ENCODE results near the gene A2M. TPM values are rescaled to one million over a fixed set of nuclear protein-coding genes. Genes with fewer than 3 reads are reported as not detected.

The A2M gene
- total RNA-seq, 2 experiments from 2014 or later: 0.16 TPM; not detected in 1

GRCh38 chr12:9032202-9032964 is 83.3 kb downstream of the A2M start:
- intact Hi-C loops (cut with DNase I, micrococcal nuclease): no loop called here
- H3K27me3 Mint-ChIP-seq: no peaks in the 10 kb centered on the region
- peaks cover 68% of the 10 kb centered on the region for H3K4me1 Mint-ChIP-seq
- peaks cover 21% of the 10 kb centered on the region for H3K36me3 Mint-ChIP-seq (ENCODE audit: low read depth)
- H3K4me3 Mint-ChIP-seq: no peak overlapping the region
- H3K27ac Mint-ChIP-seq: peak overlapping the region; percentile 32
- ATAC-seq: peak; percentile 43
- H3K9me3 Mint-ChIP-seq (ENCODE audit: low read depth): peaks cover 11% of the 10 kb centered on the region
- no peak for DNase-seq
- CTCF ChIA-PET: interaction anchor here (0.7 to 1.9 kb wide), 2 partner anchors 17 to 83 kb away, joined by 4 to 7 read pairs; partner anchors contain the start of gene M6PR
- POLR2A ChIA-PET: no interaction called here

- ATAC-seq (no peak), DNase-seq (no peak)
- Mint-ChIP-seq H3K9me3 (ENCODE audit: low read depth) (peaks cover 11% of the 10 kb centered on the region), H3K4me3 (no peak overlapping the region), H3K4me1 (peaks cover 59% of the 10 kb centered on the region), H3K27ac (peak overlapping the region; percentile 49), H3K27me3 (no peaks in the 10 kb centered on the region), H3K36me3 (ENCODE audit: low read depth) (peaks cover 21% of the 10 kb centered on the region)
- intact Hi-C loops (cut with DNase I, micrococcal nuclease): no loop called here
- POLR2A ChIA-PET: interaction anchor here (1.1 kb wide), 1 partner anchor 81 kb away, joined by 3 read pairs; the partner anchor contains the start of gene M6PR
- CTCF ChIA-PET: interaction anchor here (0.7 to 1.1 kb wide), 4 partner anchors 13 to 382 kb away, joined by 3 to 4 read pairs (median 3); no protein-coding TSS in a partner anchor
Measured at GRCh38 chr12:9030776-9031175, 84.9 kb downstream of the A2M start.

- intact Hi-C loops (cut with DNase I, micrococcal nuclease): loop anchor here in 1 of 2 experiments (5.0 kb wide), 1 partner anchor 380 kb away; no protein-coding TSS in a partner anchor
- Mint-ChIP-seq H3K27me3 (no peaks in the 10 kb centered on the region), H3K4me3 (peak overlapping the region; percentile 36), H3K4me1 (peaks cover 52% of the 10 kb centered on the region), H3K36me3 (ENCODE audit: low read depth) (peaks cover 8% of the 10 kb centered on the region), H3K27ac (peak overlapping the region; percentile 79), H3K9me3 (ENCODE audit: low read depth) (peaks cover 10% of the 10 kb centered on the region)
- ATAC-seq: no peak
- ChIA-PET CTCF (interaction anchor here (0.6 to 2.4 kb wide), 6 partner anchors 10 to 482 kb away, joined by 3 to 12 read pairs (median 4); partner anchors contain the start of gene PHC1), POLR2A (interaction anchor here (0.7 to 1.0 kb wide), 2 partner anchors 67 to 78 kb away, joined by 4 to 7 read pairs; partner anchors contain the start of gene M6PR)
- peak; percentile 63 for DNase-seq
Measured at GRCh38 chr12:9027161-9028059, 88.3 kb downstream of the A2M start.

- peak; percentile 24 for ATAC-seq
- no peak overlapping the region for H3K4me3 Mint-ChIP-seq
- peaks cover 30% of the 10 kb centered on the region for H3K4me1 Mint-ChIP-seq
- peaks cover 13% of the 10 kb centered on the region for H3K9me3 Mint-ChIP-seq (ENCODE audit: low read depth)
- ChIA-PET CTCF (interaction anchor here (0.7 to 2.5 kb wide), 5 partner anchors 14 to 78 kb away, joined by 3 to 8 read pairs (median 5); no protein-coding TSS in a partner anchor), POLR2A (no interaction called here)
- no peak for DNase-seq
- no peak overlapping the region for H3K27ac Mint-ChIP-seq
- H3K36me3 Mint-ChIP-seq (ENCODE audit: low read depth): peaks cover 8% of the 10 kb centered on the region
- intact Hi-C loops (cut with DNase I, micrococcal nuclease): loop anchor here (2.0 kb wide), 2 partner anchors 38 to 380 kb away; no protein-coding TSS in a partner anchor
- H3K27me3 Mint-ChIP-seq: no peaks in the 10 kb centered on the region
Measured at GRCh38 chr12:9024512-9024911, 91.2 kb downstream of the A2M start.

- CTCF ChIA-PET: interaction anchor here (0.6 to 2.5 kb wide), 3 partner anchors 16 to 360 kb away, joined by 4 to 8 read pairs (median 8); partner anchors contain the start of gene MFAP5
- POLR2A ChIA-PET: no interaction called here
- H3K27ac Mint-ChIP-seq: no peak overlapping the region
- ATAC-seq (no peak), DNase-seq (no peak)
- H3K9me3 Mint-ChIP-seq (ENCODE audit: low read depth): peaks cover 12% of the 10 kb centered on the region
- H3K4me3 Mint-ChIP-seq: no peak overlapping the region
- peaks cover 3% of the 10 kb centered on the region for H3K36me3 Mint-ChIP-seq (ENCODE audit: low read depth)
- peaks cover 18% of the 10 kb centered on the region for H3K4me1 Mint-ChIP-seq
- intact Hi-C loops (cut with DNase I, micrococcal nuclease): no loop called here
- H3K27me3 Mint-ChIP-seq: no peaks in the 10 kb centered on the region
Measured at GRCh38 chr12:9022592-9022991, 93.1 kb downstream of the A2M start.

Other genes starting within 250 kb of the A2M start
- gene PHC1, start 201.4 kb downstream of the A2M start, total RNA-seq: 10 to 100 TPM; 17.1 to 21.9 TPM
- 100 to 1,000 TPM; 146 to 179 TPM for gene M6PR, start 166.3 kb downstream of the A2M start, total RNA-seq
- gene KLRG1, start 126.4 kb downstream of the A2M start, total RNA-seq: 1 to 10 TPM; 2.3 to 2.7 TPM
- not detected for gene PZP, start 92.5 kb upstream of the A2M start, total RNA-seq

Measured in activated CD4-positive, alpha-beta T cell treated with anti-CD3 and anti-CD28 coated beads for 36 hours (primary cell).